SU-DHL-6 (cell line): Measurements from ENCODE around the gene RNASET2.
A peak's percentile ranks its signal among the peaks of the same experiment; 100 is the strongest.

Experiments used
- H2AFZ ChIP-seq: fragments of 200-600 bp; sonication (generic); 2 replicates; pipeline ENCODE4 v1.6.1; 2014; ENCODE audit warnings: low read depth, mild to moderate bottlenecking, moderate library complexity, mixed read lengths, antibody characterized with exemption, low read length; ENCODE audit not compliant: severe bottlenecking
- H3F3A ChIP-seq: fragments of 200-600 bp; shearing (Covaris generic); 2 replicates; pipeline ENCODE4 v1.6.0; 2016; ENCODE audit warnings: antibody characterized with exemption, mild to moderate bottlenecking; ENCODE audit not compliant: insufficient read depth
- H3K27ac ChIP-seq: fragments of 200-600 bp; sonication (generic); 2 replicates; pipeline ENCODE4 v1.5.1; 2016; ENCODE audit warnings: low read depth, mild to moderate bottlenecking, low read length, moderate library complexity, mixed read lengths
- H3K27me3 ChIP-seq: fragments of 200-600 bp; sonication (generic), shearing (Covaris generic); 2 replicates; pipeline ENCODE4 v1.6.0; 2014; ENCODE audit warnings: mild to moderate bottlenecking, low read length
- H3K36me3 ChIP-seq: fragments of 200-600 bp; sonication (generic); 2 replicates; pipeline ENCODE4 v1.6.1; 2014; ENCODE audit warnings: mild to moderate bottlenecking, low read length, mixed read lengths
- H3K4me2 ChIP-seq: fragments of 300-600, 200-600 bp; shearing (Covaris generic), sonication (generic); 2 replicates; pipeline ENCODE4 v1.6.0; 2014; ENCODE audit warnings: low read length, low read depth, mild to moderate bottlenecking; ENCODE audit not compliant: poor library complexity, severe bottlenecking
- H3K4me3 ChIP-seq: fragments of 200-600 bp; sonication (generic); 2 replicates; pipeline ENCODE4 v1.5.1; 2014; ENCODE audit warnings: antibody characterized with exemption, low read length, mild to moderate bottlenecking, mixed read lengths; ENCODE audit not compliant: insufficient read depth, poor library complexity, severe bottlenecking
- H3K79me2 ChIP-seq: fragments of 200-600 bp; sonication (generic); 2 replicates; pipeline ENCODE4 v1.6.1; 2014; ENCODE audit warnings: mild to moderate bottlenecking, low read length, moderate library complexity; ENCODE audit not compliant: insufficient read depth
- H3K9ac ChIP-seq: fragments of 200-600 bp; sonication (generic); 2 replicates; pipeline ENCODE4 v1.7.0; 2014; ENCODE audit warnings: mild to moderate bottlenecking, low read length
- H3K9me2 ChIP-seq: fragments of 200-600 bp; sonication (generic); replicated peaks from 2 replicates; pipeline ENCODE4 v1.6.1; 2014; ENCODE audit warnings: low read length; ENCODE audit not compliant: insufficient read depth
- H3K9me3 ChIP-seq: fragments of 200-600 bp; sonication (generic); 2 replicates; pipeline ENCODE4 v1.6.1; 2014; ENCODE audit warnings: low read length, mixed read lengths; ENCODE audit not compliant: insufficient read depth
- H4K20me1 ChIP-seq: fragments of 200-600 bp; sonication (generic); 2 replicates; pipeline ENCODE4 v1.6.1; 2014; ENCODE audit warnings: low read depth, mild to moderate bottlenecking, antibody characterized with exemption, low read length, moderate library complexity, mixed read lengths
- EZH2phosphoT487 ChIP-seq: fragments of 200-600 bp; sonication (generic), shearing (Covaris generic); conservative IDR thresholded peaks from 2 replicates; pipeline ENCODE4 v1.6.1; 2018; ENCODE audit warnings: mild to moderate bottlenecking, antibody characterized with exemption, low read length, moderate library complexity, mixed read lengths
- TF ChIP-seq, protein P1 (sequence below): fragments of 200-600 bp; sonication (generic); IDR thresholded peaks from one replicate; pipeline ENCODE4 v1.5.1; 2017; ENCODE audit warnings: antibody characterized with exemption, mild to moderate bottlenecking, low read length, moderate library complexity; ENCODE audit not compliant: insufficient read depth, poor library complexity, severe bottlenecking

RNASET2 gene

DNA sequence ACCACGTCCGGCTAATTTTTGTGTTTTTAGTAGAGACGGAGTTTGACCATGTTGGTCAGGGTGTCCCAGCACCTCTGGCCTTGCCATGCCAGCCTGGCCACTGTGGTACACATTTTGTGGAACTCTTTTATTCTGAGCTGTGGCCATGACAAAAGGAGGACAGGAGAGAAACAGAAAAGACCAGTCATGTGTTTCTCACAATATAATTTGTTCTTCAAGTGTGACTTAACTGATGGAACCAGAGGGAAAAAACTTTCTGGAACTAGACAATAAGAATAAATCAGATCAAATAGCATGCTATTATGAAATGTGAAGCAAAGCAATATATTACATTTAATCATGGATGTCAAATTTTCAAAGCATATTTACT is 4.2 kb upstream of the RNASET2 start:
- H3K27me3 ChIP-seq = no peaks in the 10 kb centered on the region

DNA sequence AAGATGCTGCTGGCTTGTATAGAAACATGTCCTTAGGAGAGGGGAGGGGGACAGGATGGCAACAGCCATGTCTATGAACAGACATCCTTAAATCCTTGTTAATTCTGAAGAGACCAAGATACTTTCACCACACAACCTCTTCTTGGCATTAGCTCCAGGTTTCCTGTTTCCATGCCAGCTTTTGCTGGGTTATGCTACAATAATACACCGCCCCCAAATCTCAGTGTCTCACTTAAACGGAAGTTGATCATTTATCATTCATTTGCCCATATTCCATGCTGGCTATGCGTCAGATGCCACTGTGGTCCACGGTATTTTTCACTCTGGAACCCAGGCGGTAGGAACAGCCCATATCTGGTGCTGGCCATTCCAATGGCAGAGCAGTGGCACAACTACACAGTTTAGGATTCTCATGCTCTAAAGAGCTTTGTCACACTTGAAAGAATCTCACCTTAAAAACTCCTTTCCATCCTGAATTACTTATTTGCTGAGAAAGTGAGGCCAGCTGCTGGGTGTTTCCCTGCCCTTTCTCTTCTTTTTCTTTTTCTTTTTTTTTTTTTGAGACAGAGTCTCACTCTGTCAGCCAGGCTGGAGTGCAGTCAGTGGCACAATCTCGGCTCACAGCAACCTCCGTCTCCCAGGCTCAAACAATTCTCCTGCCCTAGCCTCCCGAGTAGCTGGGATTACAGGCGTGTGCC is 3.7 kb upstream of the RNASET2 start:
- Histone ChIP-seq H3K4me2 (peak overlapping the region; percentile 65), H3K79me2 (no peaks in the 10 kb centered on the region), H3K27me3 (no peaks in the 10 kb centered on the region), H2AFZ (no peak overlapping the region), H3K9ac (peak overlapping the region; percentile 61; the same call in 1 of the 2 replicates), H3K4me3 (no peak overlapping the region), H3K27ac (peak overlapping the region; percentile 91), H4K20me1 (no peaks in the 10 kb centered on the region), H3K9me3 (no peaks in the 10 kb centered on the region), H3F3A (peaks cover 36% of the 10 kb centered on the region), H3K9me2 (no peaks in the 10 kb centered on the region), H3K36me3 (no peaks in the 10 kb centered on the region)
- TF ChIP-seq EZH2phosphoT487 = no peak
- TF ChIP-seq, protein P1, sequence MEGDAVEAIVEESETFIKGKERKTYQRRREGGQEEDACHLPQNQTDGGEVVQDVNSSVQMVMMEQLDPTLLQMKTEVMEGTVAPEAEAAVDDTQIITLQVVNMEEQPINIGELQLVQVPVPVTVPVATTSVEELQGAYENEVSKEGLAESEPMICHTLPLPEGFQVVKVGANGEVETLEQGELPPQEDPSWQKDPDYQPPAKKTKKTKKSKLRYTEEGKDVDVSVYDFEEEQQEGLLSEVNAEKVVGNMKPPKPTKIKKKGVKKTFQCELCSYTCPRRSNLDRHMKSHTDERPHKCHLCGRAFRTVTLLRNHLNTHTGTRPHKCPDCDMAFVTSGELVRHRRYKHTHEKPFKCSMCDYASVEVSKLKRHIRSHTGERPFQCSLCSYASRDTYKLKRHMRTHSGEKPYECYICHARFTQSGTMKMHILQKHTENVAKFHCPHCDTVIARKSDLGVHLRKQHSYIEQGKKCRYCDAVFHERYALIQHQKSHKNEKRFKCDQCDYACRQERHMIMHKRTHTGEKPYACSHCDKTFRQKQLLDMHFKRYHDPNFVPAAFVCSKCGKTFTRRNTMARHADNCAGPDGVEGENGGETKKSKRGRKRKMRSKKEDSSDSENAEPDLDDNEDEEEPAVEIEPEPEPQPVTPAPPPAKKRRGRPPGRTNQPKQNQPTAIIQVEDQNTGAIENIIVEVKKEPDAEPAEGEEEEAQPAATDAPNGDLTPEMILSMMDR = no peak

More for the DNA sequence above, 4.2 kb upstream of the RNASET2 start:
- TF ChIP-seq, protein P1 = no peak
- TF ChIP-seq EZH2phosphoT487 = no peak
- H3F3A ChIP-seq = peaks cover 36% of the 10 kb centered on the region
- H3K9ac ChIP-seq = no peak overlapping the region
- H3K79me2 ChIP-seq = no peaks in the 10 kb centered on the region
- H4K20me1 ChIP-seq = no peaks in the 10 kb centered on the region
- H2AFZ ChIP-seq = no peak overlapping the region
- H3K4me3 ChIP-seq = no peak overlapping the region
- H3K4me2 ChIP-seq = no peak overlapping the region
- no peaks in the 10 kb centered on the region for H3K9me3 ChIP-seq
- H3K36me3 ChIP-seq = no peaks in the 10 kb centered on the region
- no peaks in the 10 kb centered on the region for H3K9me2 ChIP-seq
- peak overlapping the region; percentile 21; the same call in 1 of the 2 replicates for H3K27ac ChIP-seq

DNA sequence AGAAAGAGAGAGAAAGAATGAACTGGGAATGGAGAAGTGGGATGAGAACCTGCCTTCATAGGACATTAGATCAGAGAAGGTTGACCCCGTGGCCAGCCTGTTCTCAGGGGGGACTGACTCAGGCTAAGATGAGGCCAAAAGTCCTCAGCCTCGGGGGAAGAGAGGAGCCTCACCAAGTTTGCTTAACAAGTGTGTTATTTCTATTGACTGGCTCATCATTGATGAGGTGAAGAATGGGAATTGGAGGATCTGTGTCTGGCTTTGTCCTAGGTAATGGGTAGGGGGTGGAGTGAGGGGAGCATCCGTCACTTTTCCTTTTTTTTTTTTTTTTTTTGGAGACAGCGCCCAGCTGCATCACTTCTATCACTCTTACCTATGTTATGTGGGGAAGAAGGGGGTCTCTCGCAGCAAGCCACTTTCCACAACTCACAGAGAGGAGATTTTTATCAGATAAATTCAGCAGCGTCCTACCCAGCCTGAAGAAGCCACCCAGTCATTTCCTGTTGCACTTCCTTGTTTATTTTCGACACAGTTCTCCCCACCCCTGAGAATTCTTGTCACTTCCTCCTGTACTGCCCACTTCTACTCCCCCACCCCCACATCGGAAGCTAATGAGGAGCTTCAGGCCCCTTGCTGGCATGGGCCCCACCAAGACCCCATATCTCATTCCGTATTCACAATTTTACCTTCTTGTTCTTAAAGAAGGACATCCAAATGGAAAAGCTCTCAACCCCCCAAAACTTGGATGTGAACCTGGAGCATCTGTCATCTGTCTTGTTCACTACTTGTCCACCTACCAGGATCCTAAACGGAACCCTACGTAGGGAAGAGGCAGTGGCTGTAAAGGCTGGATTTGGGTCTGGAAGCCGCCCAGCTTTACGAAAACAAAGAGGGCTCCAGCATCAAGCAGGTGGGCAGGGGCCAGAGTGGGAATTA is 2.8 kb upstream of the RNASET2 start:
- no peaks in the 10 kb centered on the region for H3K36me3 ChIP-seq
- H3K27ac ChIP-seq = peak overlapping the region; percentile 91
- no peaks in the 10 kb centered on the region for H3K27me3 ChIP-seq
- H3K9me2 ChIP-seq = no peaks in the 10 kb centered on the region
- H2AFZ ChIP-seq = peak overlapping the region; percentile 55
- H3K4me2 ChIP-seq = peak overlapping the region; percentile 65
- H3K4me3 ChIP-seq = peak overlapping the region; percentile 31
- no peaks in the 10 kb centered on the region for H4K20me1 ChIP-seq
- TF ChIP-seq, protein P1 = no peak
- H3F3A ChIP-seq = peaks cover 36% of the 10 kb centered on the region
- peak overlapping the region; percentile 61 for H3K9ac ChIP-seq
- H3K9me3 ChIP-seq = no peaks in the 10 kb centered on the region
- no peaks in the 10 kb centered on the region for H3K79me2 ChIP-seq
